ENCODE results near the gene MBTPS1.

- TF ChIP-seq POLR2A (IDR thresholded peaks at IDR 0.05; ENCODE audit: low read depth, low read length) (no peak), TAF1 (IDR thresholded peaks at IDR 0.05; ENCODE audit: low read depth, low read length) (no peak), POLR2AphosphoS5 (IDR thresholded peaks at IDR 0.05; ENCODE audit: low read depth, low read length) (no peak), PAX5 (IDR thresholded peaks at IDR 0.05; ENCODE audit: insufficient read depth, low read length, severe bottlenecking) (no peak), POU2F2 (IDR thresholded peaks at IDR 0.05; ENCODE audit: low read depth, low read length) (no peak), SPI1 (IDR thresholded peaks at IDR 0.05; ENCODE audit: low read depth, low read length) (no peak)
These were observed 25.3 kb downstream of the MBTPS1 start for GRCh38 chr16:84091460-84091859.

All from GM12891 (cell line).